ENCODE data around the gene ELP5.

The ELP5 gene

GRCh38 chr17:7280519-7281073, 28.6 kb downstream of the ELP5 start:
- peak; percentile 53 for DNase-seq (ENCODE audit: low read depth)
- TF ChIP-seq, protein P1, sequence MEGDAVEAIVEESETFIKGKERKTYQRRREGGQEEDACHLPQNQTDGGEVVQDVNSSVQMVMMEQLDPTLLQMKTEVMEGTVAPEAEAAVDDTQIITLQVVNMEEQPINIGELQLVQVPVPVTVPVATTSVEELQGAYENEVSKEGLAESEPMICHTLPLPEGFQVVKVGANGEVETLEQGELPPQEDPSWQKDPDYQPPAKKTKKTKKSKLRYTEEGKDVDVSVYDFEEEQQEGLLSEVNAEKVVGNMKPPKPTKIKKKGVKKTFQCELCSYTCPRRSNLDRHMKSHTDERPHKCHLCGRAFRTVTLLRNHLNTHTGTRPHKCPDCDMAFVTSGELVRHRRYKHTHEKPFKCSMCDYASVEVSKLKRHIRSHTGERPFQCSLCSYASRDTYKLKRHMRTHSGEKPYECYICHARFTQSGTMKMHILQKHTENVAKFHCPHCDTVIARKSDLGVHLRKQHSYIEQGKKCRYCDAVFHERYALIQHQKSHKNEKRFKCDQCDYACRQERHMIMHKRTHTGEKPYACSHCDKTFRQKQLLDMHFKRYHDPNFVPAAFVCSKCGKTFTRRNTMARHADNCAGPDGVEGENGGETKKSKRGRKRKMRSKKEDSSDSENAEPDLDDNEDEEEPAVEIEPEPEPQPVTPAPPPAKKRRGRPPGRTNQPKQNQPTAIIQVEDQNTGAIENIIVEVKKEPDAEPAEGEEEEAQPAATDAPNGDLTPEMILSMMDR (IDR thresholded peaks at IDR 0.05; ENCODE audit: low read depth, low read length, missing control alignments): peak; percentile 89
- in situ Hi-C loops (cut with HindIII; ENCODE audit: low sequenced_read_pairs): no loop called here
- peak overlapping the region; percentile 31 for H3K4me3 ChIP-seq (ENCODE audit: low read depth, low read length)

DNA sequence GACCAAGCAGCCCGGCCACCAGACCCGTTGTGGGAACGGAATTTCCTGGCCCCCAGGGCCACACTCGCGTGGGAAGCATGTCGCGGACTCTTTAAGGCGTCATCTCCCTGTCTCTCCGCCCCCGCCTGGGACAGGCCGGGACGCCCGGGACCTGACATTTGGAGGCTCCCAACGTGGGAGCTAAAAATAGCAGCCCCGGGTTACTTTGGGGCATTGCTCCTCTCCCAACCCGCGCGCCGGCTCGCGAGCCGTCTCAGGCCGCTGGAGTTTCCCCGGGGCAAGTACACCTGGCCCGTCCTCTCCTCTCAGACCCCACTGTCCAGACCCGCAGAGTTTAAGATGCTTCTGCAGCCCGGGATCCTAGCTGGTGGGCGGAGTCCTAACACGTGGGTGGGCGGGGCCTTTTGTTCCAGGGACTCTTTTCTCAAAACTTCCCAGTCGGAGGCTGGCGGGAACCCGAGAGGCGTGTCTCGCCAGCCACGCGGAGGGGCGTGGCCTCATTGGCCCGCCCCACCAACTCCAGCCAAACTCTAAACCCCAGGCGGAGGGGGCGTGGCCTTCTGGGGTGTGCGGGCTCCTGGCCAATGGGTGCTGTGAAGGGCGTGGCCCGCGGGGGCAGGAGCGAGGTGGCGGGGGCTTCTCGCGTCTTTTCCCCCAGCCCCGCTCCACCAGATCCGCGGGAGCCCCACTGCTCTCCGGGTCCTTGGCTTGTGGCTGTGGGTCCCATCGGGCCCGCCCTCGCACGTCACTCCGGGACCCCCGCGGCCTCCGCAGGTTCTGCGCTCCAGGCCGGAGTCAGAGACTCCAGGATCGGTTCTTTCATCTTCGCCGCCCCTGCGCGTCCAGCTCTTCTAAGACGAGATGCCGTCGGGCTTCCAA, 29.3 kb downstream of the ELP5 start, which contains the start of gene SLC2A4:
Gene SLC2A4, plus strand, starts transcription at position 645 of the 879 bp plus-strand sequence. Its CDS starts 217 bp downstream, at position 862.
- H3K4me3 ChIP-seq (ENCODE audit: low read depth, low read length): peak within 1 kb of the TSS; percentile 31
- peak; percentile 67 for DNase-seq (ENCODE audit: low read depth)
- in situ Hi-C loops (cut with HindIII; ENCODE audit: low sequenced_read_pairs): no loop called here
- TF ChIP-seq, protein P1 (IDR thresholded peaks at IDR 0.05; ENCODE audit: low read depth, low read length, missing control alignments): no peak

GRCh38 chr17:7281953-7282751, 30.1 kb downstream of the ELP5 start:
- in situ Hi-C loops (cut with HindIII; ENCODE audit: low sequenced_read_pairs): no loop called here
- TF ChIP-seq, protein P1 (IDR thresholded peaks at IDR 0.05; ENCODE audit: low read depth, low read length, missing control alignments): no peak
- no peak for DNase-seq (ENCODE audit: low read depth)
- H3K4me3 ChIP-seq (ENCODE audit: low read depth, low read length): peak overlapping the region; percentile 31

DNA sequence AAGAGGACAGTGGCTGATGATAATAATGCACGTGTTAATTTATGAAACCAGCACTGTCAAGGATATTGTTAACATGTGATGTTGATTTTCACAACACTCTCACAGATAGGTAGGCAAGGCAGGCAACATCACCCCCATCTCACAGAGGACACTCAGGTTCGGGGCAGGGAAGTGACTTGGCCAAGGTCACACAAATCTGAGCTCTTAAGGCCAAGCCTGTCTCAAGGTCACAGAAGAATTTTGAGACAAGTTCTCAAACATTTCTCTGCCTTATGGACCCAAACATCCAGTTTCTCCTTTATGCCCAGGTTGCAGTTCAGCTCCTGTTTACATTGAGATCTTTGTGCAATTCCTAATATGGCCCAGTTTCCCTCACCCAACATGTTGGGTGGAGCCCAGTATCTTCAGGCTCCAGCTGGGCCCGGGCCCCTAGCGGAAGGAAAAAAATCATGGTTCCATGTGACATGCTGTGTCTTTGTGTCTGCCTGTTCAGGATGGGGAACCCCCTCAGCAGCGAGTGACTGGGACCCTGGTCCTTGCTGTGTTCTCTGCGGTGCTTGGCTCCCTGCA, 30.8 kb downstream of the ELP5 start:
- TF ChIP-seq, protein P1 (IDR thresholded peaks at IDR 0.05; ENCODE audit: low read depth, low read length, missing control alignments): no peak
- DNase-seq (ENCODE audit: low read depth): no peak
- no peak overlapping the region for H3K4me3 ChIP-seq (ENCODE audit: low read depth, low read length)
- in situ Hi-C loops (cut with HindIII; ENCODE audit: low sequenced_read_pairs): no loop called here

DNA sequence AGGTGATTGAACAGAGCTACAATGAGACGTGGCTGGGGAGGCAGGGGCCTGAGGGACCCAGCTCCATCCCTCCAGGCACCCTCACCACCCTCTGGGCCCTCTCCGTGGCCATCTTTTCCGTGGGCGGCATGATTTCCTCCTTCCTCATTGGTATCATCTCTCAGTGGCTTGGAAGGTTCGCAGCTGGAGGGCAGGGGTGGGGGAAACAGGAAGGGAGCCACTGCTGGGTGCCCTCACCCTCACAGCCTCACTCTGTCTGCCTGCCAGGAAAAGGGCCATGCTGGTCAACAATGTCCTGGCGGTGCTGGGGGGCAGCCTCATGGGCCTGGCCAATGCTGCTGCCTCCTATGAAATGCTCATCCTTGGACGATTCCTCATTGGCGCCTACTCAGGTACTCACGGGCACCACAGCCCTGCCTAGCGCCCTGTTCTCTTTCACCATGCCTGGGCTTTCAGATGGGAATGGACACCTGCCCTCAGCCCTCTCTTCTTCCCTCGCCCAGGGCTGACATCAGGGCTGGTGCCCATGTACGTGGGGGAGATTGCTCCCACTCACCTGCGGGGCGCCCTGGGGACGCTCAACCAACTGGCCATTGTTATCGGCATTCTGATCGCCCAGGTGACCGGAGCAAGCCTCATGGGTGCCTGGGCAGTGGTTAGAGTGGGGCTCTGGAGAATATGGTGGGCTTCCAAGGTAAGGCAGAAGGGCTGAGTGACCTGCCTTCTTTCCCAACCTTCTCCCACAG, 31.6 kb downstream of the ELP5 start:
- in situ Hi-C loops (cut with HindIII; ENCODE audit: low sequenced_read_pairs): no loop called here
- TF ChIP-seq, protein P1 (IDR thresholded peaks at IDR 0.05; ENCODE audit: low read depth, low read length, missing control alignments): no peak
- H3K4me3 ChIP-seq (ENCODE audit: low read depth, low read length): no peak overlapping the region

More for the DNA sequence above, 31.6 kb downstream of the ELP5 start:
- no peak for DNase-seq (ENCODE audit: low read depth)

Data from astrocyte of the cerebellum (primary cell).